Upper lobe of left lung (tissue), 4 donors: ENCODE measurements around the gene TM2D3.

ENCODE experiments used
- EP300 ChIP-seq, 4 donors: sonication (generic); formaldehyde crosslinking; IDR thresholded peaks; one replicate each; pipeline ENCODE4 v1.5.1; 2017; ENCODE audit warnings: antibody characterized with exemption in 4 of 4, control low read depth in 2 of 4
- POLR2A ChIP-seq, 4 donors: fragments of 450-650 bp; IDR thresholded peaks; one replicate each; pipeline ENCODE4 v1.5.1; 2016 to 2017; ENCODE audit warnings: antibody characterized with exemption in 4 of 4, mild to moderate bottlenecking in 2 of 4
- POLR2AphosphoS5 ChIP-seq, 2 donors: sonication (generic); formaldehyde crosslinking; IDR thresholded peaks; one replicate each; pipeline ENCODE4 v1.5.1; 2017; ENCODE audit warnings: antibody characterized with exemption in 2 of 2
- TF ChIP-seq, protein P1 (sequence below), 6 experiments: fragments of 450-650 bp in 4 of 6; fragments of 200-600 bp in 2 of 6; sonication (generic) in 2 of 6; IDR thresholded peaks; one replicate each; pipeline ENCODE4 v1.5.1; 2016 to 2019; ENCODE audit warnings: antibody characterized with exemption in 6 of 6

GRCh38 chr15:101610611-101611000 is 41.6 kb downstream of the TM2D3 start:
- TF ChIP-seq, protein P1, sequence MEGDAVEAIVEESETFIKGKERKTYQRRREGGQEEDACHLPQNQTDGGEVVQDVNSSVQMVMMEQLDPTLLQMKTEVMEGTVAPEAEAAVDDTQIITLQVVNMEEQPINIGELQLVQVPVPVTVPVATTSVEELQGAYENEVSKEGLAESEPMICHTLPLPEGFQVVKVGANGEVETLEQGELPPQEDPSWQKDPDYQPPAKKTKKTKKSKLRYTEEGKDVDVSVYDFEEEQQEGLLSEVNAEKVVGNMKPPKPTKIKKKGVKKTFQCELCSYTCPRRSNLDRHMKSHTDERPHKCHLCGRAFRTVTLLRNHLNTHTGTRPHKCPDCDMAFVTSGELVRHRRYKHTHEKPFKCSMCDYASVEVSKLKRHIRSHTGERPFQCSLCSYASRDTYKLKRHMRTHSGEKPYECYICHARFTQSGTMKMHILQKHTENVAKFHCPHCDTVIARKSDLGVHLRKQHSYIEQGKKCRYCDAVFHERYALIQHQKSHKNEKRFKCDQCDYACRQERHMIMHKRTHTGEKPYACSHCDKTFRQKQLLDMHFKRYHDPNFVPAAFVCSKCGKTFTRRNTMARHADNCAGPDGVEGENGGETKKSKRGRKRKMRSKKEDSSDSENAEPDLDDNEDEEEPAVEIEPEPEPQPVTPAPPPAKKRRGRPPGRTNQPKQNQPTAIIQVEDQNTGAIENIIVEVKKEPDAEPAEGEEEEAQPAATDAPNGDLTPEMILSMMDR (IDR thresholded peaks at IDR 0.05): no peak
- TF ChIP-seq POLR2A (IDR thresholded peaks at IDR 0.05) (no peak), POLR2AphosphoS5 (IDR thresholded peaks at IDR 0.05) (no peak), EP300 (IDR thresholded peaks at IDR 0.05) (no peak)
